ENCODE results near the gene VPS13C.

The VPS13C gene

GRCh38 chr15:61938249-61938648 lies 122.0 kb downstream of the VPS13C start:
- no peak for TF ChIP-seq CTCF (IDR thresholded peaks at IDR 0.05; ENCODE audit: extremely low read depth, missing control alignments)
- DNase-seq (ENCODE audit: low spot score): no peak

- DNase-seq (ENCODE audit: low spot score): no peak
- no peak for TF ChIP-seq CTCF (IDR thresholded peaks at IDR 0.05; ENCODE audit: extremely low read depth, missing control alignments)
Observed at GRCh38 chr15:61936528-61937195, 123.6 kb downstream of the VPS13C start.

- no peak for DNase-seq (ENCODE audit: low spot score)
- no peak for TF ChIP-seq CTCF (IDR thresholded peaks at IDR 0.05; ENCODE audit: extremely low read depth, missing control alignments)
Observed at GRCh38 chr15:61935493-61935892, 124.8 kb downstream of the VPS13C start.

- no peak for TF ChIP-seq CTCF (IDR thresholded peaks at IDR 0.05; ENCODE audit: extremely low read depth, missing control alignments)
- no peak for DNase-seq (ENCODE audit: low spot score)
Observed at GRCh38 chr15:61929452-61929851, 130.8 kb downstream of the VPS13C start.

GRCh38 chr15:61923173-61923572 lies 137.1 kb downstream of the VPS13C start:
- DNase-seq (ENCODE audit: low spot score): no peak
- TF ChIP-seq CTCF (IDR thresholded peaks at IDR 0.05; ENCODE audit: extremely low read depth, missing control alignments): no peak

- DNase-seq (ENCODE audit: low spot score): no peak
- TF ChIP-seq CTCF (IDR thresholded peaks at IDR 0.05; ENCODE audit: extremely low read depth, missing control alignments): no peak
Observed at GRCh38 chr15:61921093-61921492, 139.2 kb downstream of the VPS13C start.

GRCh38 chr15:61917457-61917856 lies 142.8 kb downstream of the VPS13C start:
- TF ChIP-seq CTCF (IDR thresholded peaks at IDR 0.05; ENCODE audit: extremely low read depth, missing control alignments): no peak
- no peak for DNase-seq (ENCODE audit: low spot score)
